GM18505 (cell line): ENCODE measurements around the gene MUC12.
"Not testable (repeated sequence)": the region's sequence is repeated elsewhere in the genome, so short reads cannot be mapped to it uniquely, and the experiment has no call there.

Source experiments
- ATAC-seq: cut with Tn5 transposase; IDR thresholded peaks from one replicate; pipeline ENCODE4 v1.9.1; 2021; ENCODE audit not compliant: unreplicated experiment
- POLR2A ChIP-seq: IDR thresholded peaks from 4 replicates; pipeline ENCODE4 v1.6.1; 2011; ENCODE audit warnings: borderline replicate concordance; ENCODE audit not compliant: insufficient read depth, insufficient read length; ENCODE audit errors: extremely low read depth

Gene MUC12

GRCh38 chr7:100965045-100965722 lies 4.2 kb upstream of the MUC12 start:
- ATAC-seq: no peak
- no peak for TF ChIP-seq POLR2A

GRCh38 chr7:100965723-100966541 lies 3.4 kb upstream of the MUC12 start:
- peak; percentile 67 for ATAC-seq
- TF ChIP-seq POLR2A: no peak

GRCh38 chr7:100966542-100967291 lies 2.6 kb upstream of the MUC12 start:
- no peak for TF ChIP-seq POLR2A
- no peak for ATAC-seq

- TF ChIP-seq POLR2A: no peak
- ATAC-seq: no peak
Observed at GRCh38 chr7:100967292-100967863, 2.0 kb upstream of the MUC12 start.

- no peak for ATAC-seq
- TF ChIP-seq POLR2A: no peak
Observed at GRCh38 chr7:100968031-100968430, 1.3 kb upstream of the MUC12 start.

GRCh38 chr7:100968650-100969049 lies 715 bp upstream of the MUC12 start:
- ATAC-seq: no peak

GRCh38 chr7:100971111-100972001 lies 2.0 kb downstream of the MUC12 start:
- ATAC-seq: no peak
- TF ChIP-seq POLR2A: no peak

More at GRCh38 chr7:100968650-100969049, 715 bp upstream of the MUC12 start:
- TF ChIP-seq POLR2A: no peak

- no peak for TF ChIP-seq POLR2A
- no peak for ATAC-seq
Observed at GRCh38 chr7:100972002-100972347, 2.6 kb downstream of the MUC12 start.

GRCh38 chr7:100974021-100974420 lies 4.7 kb downstream of the MUC12 start:
- no peak for ATAC-seq
- TF ChIP-seq POLR2A: no peak

GRCh38 chr7:100975371-100975821 lies 6.0 kb downstream of the MUC12 start:
- TF ChIP-seq POLR2A: no peak
- no peak for ATAC-seq

GRCh38 chr7:100978300-100978699 lies 8.9 kb downstream of the MUC12 start:
- TF ChIP-seq POLR2A: no peak
- no peak for ATAC-seq

GRCh38 chr7:100983451-100984187 lies 14.3 kb downstream of the MUC12 start:
- no peak for ATAC-seq
- no peak for TF ChIP-seq POLR2A

GRCh38 chr7:100984241-100984918 lies 15.0 kb downstream of the MUC12 start:
- not testable (repeated sequence) for ATAC-seq

GRCh38 chr7:100985033-100985797 lies 15.8 kb downstream of the MUC12 start:
- not testable (repeated sequence) for ATAC-seq
